Heart right ventricle (tissue), 16 donors: ENCODE results near the gene PAX4. TPM values are rescaled to one million over a fixed set of nuclear protein-coding genes. Genes with fewer than 3 reads are reported as not detected.

Experiments
- ATAC-seq, 8 donors: fragments of 200-7000 bp; cut with Tn5 transposase; one replicate each; pipeline ENCODE4 v1.9.1; 2020; ENCODE audit warnings: mild to moderate bottlenecking in 8 of 8, moderate library complexity in 8 of 8, moderate number of reproducible peaks in 1 of 8
- DNase-seq, 2 donors: peaks; one replicate each; pipeline ENCODE4 v3.0.0-alpha.2; 2020
- H3K27ac ChIP-seq, 10 donors: fragments of 200-600 bp; sonication (generic) in 2 of 10; one replicate each; pipeline versions ENCODE4 v1.5.0 to v1.8.0; 2020 to 2022; ENCODE audit warnings: mild to moderate bottlenecking in 3 of 10
- H3K27me3 ChIP-seq, 7 donors: fragments of 200-600 bp; one replicate each; pipeline ENCODE4 v1.8.0; 2021 to 2022; ENCODE audit warnings: mild to moderate bottlenecking in 2 of 7
- H3K36me3 ChIP-seq, 9 donors: fragments of 200-600 bp; sonication (generic) in 1 of 9; one replicate each; pipeline versions ENCODE4 v1.5.0 to v1.8.0; 2020 to 2022; ENCODE audit warnings: mild to moderate bottlenecking in 2 of 9
- H3K4me1 ChIP-seq, 9 donors: fragments of 200-600 bp; sonication (generic) in 1 of 9; one replicate each; pipeline versions ENCODE4 v1.5.0 to v1.8.0; 2020 to 2022; ENCODE audit warnings: mild to moderate bottlenecking in 4 of 9
- H3K4me3 ChIP-seq, 10 donors: fragments of 200-600 bp; sonication (generic) in 2 of 10; one replicate each; pipeline versions ENCODE4 v1.5.0 to v1.8.0; 2020 to 2022; ENCODE audit warnings: mild to moderate bottlenecking in 7 of 10, moderate library complexity in 2 of 10
- H3K9me3 ChIP-seq, 11 donors: fragments of 200-600 bp in 10 of 11; sonication (generic) in 2 of 11; one replicate each; pipeline versions ENCODE4 v1.5.0 to v1.8.0; 2013 to 2022; ENCODE audit warnings: mild to moderate bottlenecking in 2 of 11, control low read depth in 1 of 11, moderate library complexity in 1 of 11
- WGBS, 2 donors: extraction: QIAGEN DNeasy Blood & Tissue Kit; methylation state at CpG; one replicate each; pipeline ENCODE4 v1.1.7; 2013; ENCODE audit warnings: inconsistent platforms in 1 of 2; 5-methylcytosine and 5-hydroxymethylcytosine counted together
- intact Hi-C, 10 donors: fragments of 100-400 bp; cut with DNase I; formaldehyde crosslinking; loops; one replicate each; pipeline versions ENCODE4 v1.11.1 to v1.14.2; 2022
- polyA plus RNA-seq, 2 donors: library from polyadenylated mRNA; stranded (reverse); fragments of 200-250 nt; gene quantifications; one replicate each; pipeline ENCODE4 v1.2.3, GENCODE V29; 2013
- total RNA-seq, 10 donors: library from RNA; stranded (reverse); fragmentation: NEBNext Ultra II Directional in 3 of 10; extraction: Animal tissue kit (Norgen Biotek cat#: 25700) in 3 of 10; gene quantifications; one replicate each; pipeline versions ENCODE4 v1.2.1 to v1.2.4, GENCODE V29; 2021 to 2023
- TF ChIP-seq, protein P1 (sequence below), 9 donors: fragments of 200-600 bp; sonication (generic) in 2 of 9; IDR thresholded peaks; one replicate each; pipeline versions ENCODE4 v1.5.0 to v1.8.0; 2021 to 2022; ENCODE audit warnings: antibody characterized with exemption in 9 of 9, mild to moderate bottlenecking in 5 of 9, moderate library complexity in 1 of 9
- donor health status: Arrhythmogenic right ventricular cardiomyopathy.
- donor health status: ischemic (EF 13 %, LVEDD 7.1; RV severe dilation, severe dysfunction).
- donor health status: healthy with polysubstance abuse.
- donor health status: DM: no; HTN: yes; CAD: no.
- donor health status: DM: no; HTN: no; CAD: no.
- donor health status: ischemic (EF 25% LVEDD 6.9; RV normal size, moderate dysfunction).
- donor health status: ischemic (EF 25% LVEDD 5.7; RV mildly dilated, moderate dysfunction).
- donor health status: healthy.
- donor health status: DM: yes; HTN: yes; CAD: no.
- donor health status: Ischemic cardiomyopathy.
- donor health status: ischemic (EF 35%, LVEDD 5.7; RV mildly dilated, moderate dysfunction).
- donor health status: nonischemic (EF 11% LVEDD 7.7; RV severe dilation, severe dysfunction).
- donor health status: DM: yes; HTN: yes; CAD: no.
- donor health status: PGD.
- donor health status: ischemic (EF 29% LVEDD 5.4; RV normal size, mild dysfunction).
- donor health status: nonischemic (EF 23%, LVEDD 6.1; RV moderate dilation, normal function).

PAX4 gene
- total and polyA plus RNA-seq, 12 donors: not detected

DNA sequence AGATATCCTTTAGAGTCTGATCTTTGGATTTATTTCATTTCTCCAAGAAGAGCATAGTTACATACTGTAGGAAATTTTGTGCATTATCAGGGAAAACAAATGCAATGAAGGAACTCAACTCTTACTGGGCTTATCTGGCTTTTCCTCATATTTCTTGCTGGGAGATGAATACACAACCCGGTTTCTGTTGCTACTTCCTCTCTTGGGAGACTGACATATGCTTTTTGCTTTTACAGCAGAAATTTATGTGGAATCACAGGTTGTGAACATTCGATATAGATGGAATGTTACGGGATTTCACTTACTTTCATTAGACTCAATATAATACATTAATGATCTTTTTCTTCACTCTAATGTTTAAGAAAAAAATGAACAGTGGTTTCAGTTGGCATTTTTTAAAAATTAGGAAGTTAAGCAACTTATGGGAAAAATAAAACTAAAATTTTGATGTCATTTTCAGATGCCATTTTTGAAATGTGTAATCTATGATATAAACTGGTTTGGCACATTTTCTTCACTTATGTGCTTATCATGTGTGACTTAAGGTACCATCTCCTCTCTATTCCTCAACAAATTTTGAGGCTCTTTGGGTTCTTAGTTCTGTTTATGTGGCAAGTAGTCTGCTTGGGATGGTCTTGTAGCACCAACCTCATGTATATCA lies 41.2 kb upstream of the PAX4 start:
- no peak overlapping the region for H3K4me3 ChIP-seq
- TF ChIP-seq, protein P1, sequence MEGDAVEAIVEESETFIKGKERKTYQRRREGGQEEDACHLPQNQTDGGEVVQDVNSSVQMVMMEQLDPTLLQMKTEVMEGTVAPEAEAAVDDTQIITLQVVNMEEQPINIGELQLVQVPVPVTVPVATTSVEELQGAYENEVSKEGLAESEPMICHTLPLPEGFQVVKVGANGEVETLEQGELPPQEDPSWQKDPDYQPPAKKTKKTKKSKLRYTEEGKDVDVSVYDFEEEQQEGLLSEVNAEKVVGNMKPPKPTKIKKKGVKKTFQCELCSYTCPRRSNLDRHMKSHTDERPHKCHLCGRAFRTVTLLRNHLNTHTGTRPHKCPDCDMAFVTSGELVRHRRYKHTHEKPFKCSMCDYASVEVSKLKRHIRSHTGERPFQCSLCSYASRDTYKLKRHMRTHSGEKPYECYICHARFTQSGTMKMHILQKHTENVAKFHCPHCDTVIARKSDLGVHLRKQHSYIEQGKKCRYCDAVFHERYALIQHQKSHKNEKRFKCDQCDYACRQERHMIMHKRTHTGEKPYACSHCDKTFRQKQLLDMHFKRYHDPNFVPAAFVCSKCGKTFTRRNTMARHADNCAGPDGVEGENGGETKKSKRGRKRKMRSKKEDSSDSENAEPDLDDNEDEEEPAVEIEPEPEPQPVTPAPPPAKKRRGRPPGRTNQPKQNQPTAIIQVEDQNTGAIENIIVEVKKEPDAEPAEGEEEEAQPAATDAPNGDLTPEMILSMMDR (IDR thresholded peaks at IDR 0.05): no peak
- WGBS, 2 donors: 56 to 67% methylated on average over 3 of the region's 3 CpGs

GRCh38 chr7:127657500-127657899 lies 39.6 kb upstream of the PAX4 start:
- H3K4me1 ChIP-seq: peaks cover 0 to 69% (median 36%) of the 10 kb centered on the region in 9 donors
- no peaks in the 10 kb centered on the region for H3K27me3 ChIP-seq
- DNase-seq (no peak), ATAC-seq (no peak)
- WGBS, 2 donors: 92 to 94% methylated on average over 3 of the region's 3 CpGs
- TF ChIP-seq, protein P1 (IDR thresholded peaks at IDR 0.05): no peak
- H3K36me3 ChIP-seq: peaks cover 0 to 40% (median 0%) of the 10 kb centered on the region in 9 donors
- intact Hi-C loops: no loop called here
- H3K27ac ChIP-seq: no peak overlapping the region
- H3K4me3 ChIP-seq: no peak overlapping the region
- H3K9me3 ChIP-seq: no peaks in the 10 kb centered on the region

More for the DNA sequence above, 41.2 kb upstream of the PAX4 start:
- intact Hi-C loops: no loop called here
- ATAC-seq (no peak), DNase-seq (no peak)
- Histone ChIP-seq H3K4me1 (peaks cover 0 to 53% (median 20%) of the 10 kb centered on the region in 9 donors), H3K9me3 (no peaks in the 10 kb centered on the region), H3K36me3 (peaks cover 0 to 45% (median 0%) of the 10 kb centered on the region in 9 donors), H3K27ac (peak overlapping the region in 1 of 10 donors; percentile 51), H3K27me3 (no peaks in the 10 kb centered on the region)

- TF ChIP-seq, protein P1 (IDR thresholded peaks at IDR 0.05): no peak
- Histone ChIP-seq H3K4me3 (no peak overlapping the region), H3K27me3 (no peaks in the 10 kb centered on the region), H3K27ac (peak overlapping the region in 1 of 10 donors; percentile 12), H3K4me1 (peaks cover 0 to 75% (median 38%) of the 10 kb centered on the region in 9 donors), H3K9me3 (no peaks in the 10 kb centered on the region), H3K36me3 (peaks cover 0 to 34% (median 0%) of the 10 kb centered on the region in 9 donors)
- no peak for ATAC-seq
- no peak for DNase-seq
- 39 to 53% methylated on average over 2 of the region's 2 CpGs for WGBS, 2 donors
- intact Hi-C loops: no loop called here
Measured at GRCh38 chr7:127655720-127656119, 37.8 kb upstream of the PAX4 start.

GRCh38 chr7:127654404-127655394 lies 36.8 kb upstream of the PAX4 start:
- H3K4me1 ChIP-seq: peaks cover 0 to 70% (median 38%) of the 10 kb centered on the region in 9 donors
- H3K9me3 ChIP-seq: no peaks in the 10 kb centered on the region
- peaks cover 0 to 24% (median 0%) of the 10 kb centered on the region in 9 donors for H3K36me3 ChIP-seq
- H3K27me3 ChIP-seq: no peaks in the 10 kb centered on the region
- peak overlapping the region in 1 of 10 donors; percentile 12 for H3K27ac ChIP-seq
- WGBS, 2 donors: 69 to 70% methylated on average over 5 of the region's 5 CpGs
- ATAC-seq (no peak), DNase-seq (no peak)
- TF ChIP-seq, protein P1 (IDR thresholded peaks at IDR 0.05): no peak
- intact Hi-C loops: loop anchor here in 6 of 10 donors (5.0 kb wide), 1 partner anchor 67 kb away; the partner anchor contains the start of genes ARF5 (in 6 of the 6) and GCC1 (in 6 of the 6)
- peak overlapping the region in 1 of 10 donors; percentile 78 for H3K4me3 ChIP-seq
